HepG2 (cell line): ENCODE results near the gene CALD1. TPM values are rescaled to one million over a fixed set of nuclear protein-coding genes. Genes with fewer than 3 reads are reported as not detected.

ENCODE experiments used
- ASH2L ChIP-seq: fragments of 300-600, 200-600 bp; sonication (generic); IDR thresholded peaks from 2 replicates; pipeline ENCODE4 v1.7.0; 2017; ENCODE audit warnings: low read depth, mild to moderate bottlenecking, moderate library complexity, mixed read lengths, low read length; ENCODE audit not compliant: insufficient read length
- CEBPG ChIP-seq: IDR thresholded peaks from 2 replicates; pipeline ENCODE4 v1.6.1; 2016
- FOXA1 ChIP-seq, 2 experiments: fragments of 450-650 bp in 1 of 2; sonication (generic) in 1 of 2; formaldehyde crosslinking in 1 of 2; IDR thresholded peaks; 2 replicates each; pipeline versions ENCODE4 v1.4.0 to v1.6.1; 2016 to 2020; ENCODE audit warnings: missing genetic modification reagents in 1 of 2
- FOXK1 ChIP-seq: sonication (generic); formaldehyde crosslinking; IDR thresholded peaks from 2 replicates; pipeline ENCODE4 v1.4.0; 2020; ENCODE audit warnings: low read depth, missing genetic modification reagents, borderline replicate concordance
- HOXA7 ChIP-seq: sonication (generic); formaldehyde crosslinking; IDR thresholded peaks from 2 replicates; pipeline ENCODE4 v1.8.1; 2022; ENCODE audit warnings: mild to moderate bottlenecking, missing genetic modification reagents, moderate library complexity
- KMT2B ChIP-seq: IDR thresholded peaks from 2 replicates; pipeline ENCODE4 v1.6.1; 2016; ENCODE audit warnings: missing genetic modification reagents, missing compliant biosample characterization
- MLX ChIP-seq: IDR thresholded peaks from 2 replicates; pipeline ENCODE4 v1.6.1; 2016
- MYNN ChIP-seq: sonication (generic); formaldehyde crosslinking; IDR thresholded peaks from 2 replicates; pipeline ENCODE4 v1.4.0; 2020; ENCODE audit warnings: mild to moderate bottlenecking, low read depth, missing genetic modification reagents
- PHB2 ChIP-seq: fragments of 450-650 bp; IDR thresholded peaks from 2 replicates; pipeline ENCODE4 v1.6.1; 2018; ENCODE audit not compliant: partially characterized antibody
- TBX3 ChIP-seq: fragments of 450-650 bp; IDR thresholded peaks from 2 replicates; pipeline ENCODE4 v1.6.1; 2017; ENCODE audit warnings: antibody characterized with exemption, mild to moderate bottlenecking, inconsistent platforms, borderline replicate concordance
- ZFP62 ChIP-seq: sonication (generic); formaldehyde crosslinking; IDR thresholded peaks from 2 replicates; pipeline ENCODE4 v1.4.0; 2020; ENCODE audit warnings: missing genetic modification reagents
- ZNF614 ChIP-seq: IDR thresholded peaks from 2 replicates; pipeline ENCODE4 v1.6.1; 2018; ENCODE audit warnings: missing biosample characterization, missing genetic modification reagents, inconsistent platforms, borderline replicate concordance
- ZNF788 ChIP-seq: sonication (generic); formaldehyde crosslinking; IDR thresholded peaks from 2 replicates; pipeline ENCODE4 v1.5.0; 2020; ENCODE audit warnings: mild to moderate bottlenecking, missing genetic modification reagents, borderline replicate concordance
- ZNF878 ChIP-seq: sonication (generic); formaldehyde crosslinking; IDR thresholded peaks from 2 replicates; pipeline ENCODE4 v1.8.1; 2023; ENCODE audit warnings: mild to moderate bottlenecking, missing genetic modification reagents, moderate library complexity
- polyA plus RNA-seq, 8 experiments: library from polyadenylated mRNA; depleted of rRNA in 3 of 8; stranded (reverse) in 7 of 8; unstranded in 1 of 8; fragments of >200 nt; fragmentation: Illumina TruSeq in 4 of 8; extraction: Trizol in 4 of 8; gene quantifications; 2 replicates each; pipeline versions ENCODE4 v1.2.1 to v1.2.3, GENCODE V29; 2011 to 2016; ENCODE audit warnings: low read depth in 4 of 8, missing spikeins in 1 of 8, mixed read lengths in 1 of 8; ENCODE audit not compliant: insufficient read depth in 1 of 8
- total RNA-seq, 5 experiments: library from RNA; depleted of rRNA; stranded (reverse); fragments of >200 nt; fragmentation: Illumina TruSeq; extraction: Trizol; gene quantifications; 2 replicates each; pipeline ENCODE4 v1.2.3, GENCODE V29; 2016; ENCODE audit warnings: low read depth in 1 of 5
- TF ChIP-seq, protein P1 (sequence below): sonication (generic); formaldehyde crosslinking; IDR thresholded peaks from 2 replicates; pipeline ENCODE4 v1.5.0; 2020; ENCODE audit warnings: mild to moderate bottlenecking, missing genetic modification reagents, borderline replicate concordance
- TF ChIP-seq, protein P2 (sequence below): IDR thresholded peaks from 2 replicates; pipeline ENCODE4 v1.6.1; 2012; ENCODE audit warnings: inconsistent platforms
- TF ChIP-seq, protein P3 (sequence below): IDR thresholded peaks from 2 replicates; pipeline ENCODE4 v1.6.1; 2016; ENCODE audit warnings: mild to moderate bottlenecking
- TF ChIP-seq, protein P4 (sequence below): fragments of 450-650 bp; IDR thresholded peaks from 2 replicates; pipeline ENCODE4 v1.6.1; 2017; ENCODE audit warnings: mild to moderate bottlenecking

Gene CALD1
- total and polyA plus RNA-seq, 2 of the 13 experiments (the other 11 are each of a cell fraction or from before 2014, with no cell fraction given): 53.0 to 112 TPM

DNA sequence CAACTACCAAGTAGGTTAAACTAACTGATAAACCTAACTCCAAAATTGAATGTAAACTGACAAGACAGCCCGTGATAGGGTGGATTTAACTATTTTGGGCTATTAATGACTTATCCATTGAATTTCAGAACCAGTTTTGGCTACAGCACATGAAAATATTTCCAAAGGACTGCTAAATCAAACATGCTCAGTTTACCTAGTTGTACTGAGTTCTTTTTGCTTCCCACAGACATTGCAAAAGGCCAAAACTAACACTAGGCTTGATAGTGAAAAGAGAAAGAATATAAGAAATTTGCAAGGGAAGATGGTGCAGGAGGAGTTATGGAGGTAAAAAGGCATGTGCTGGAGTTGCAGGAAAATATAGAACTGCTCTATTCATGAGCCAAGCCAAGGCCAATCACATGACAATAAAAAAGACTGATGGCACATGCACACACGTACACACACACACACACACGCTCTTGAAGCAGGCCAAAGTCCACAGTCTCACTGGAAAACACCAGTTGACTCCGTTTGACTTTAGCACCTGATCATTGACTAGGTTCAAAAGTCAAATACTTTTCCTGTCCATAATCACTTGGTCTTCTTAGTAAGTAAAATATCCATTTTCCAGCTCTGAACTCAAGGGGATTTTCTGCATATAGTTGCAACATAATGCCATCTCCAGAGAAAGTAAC is 130.9 kb downstream of the CALD1 start (continued):
- peak; percentile 65 for TF ChIP-seq ASH2L
- TF ChIP-seq, protein P1, sequence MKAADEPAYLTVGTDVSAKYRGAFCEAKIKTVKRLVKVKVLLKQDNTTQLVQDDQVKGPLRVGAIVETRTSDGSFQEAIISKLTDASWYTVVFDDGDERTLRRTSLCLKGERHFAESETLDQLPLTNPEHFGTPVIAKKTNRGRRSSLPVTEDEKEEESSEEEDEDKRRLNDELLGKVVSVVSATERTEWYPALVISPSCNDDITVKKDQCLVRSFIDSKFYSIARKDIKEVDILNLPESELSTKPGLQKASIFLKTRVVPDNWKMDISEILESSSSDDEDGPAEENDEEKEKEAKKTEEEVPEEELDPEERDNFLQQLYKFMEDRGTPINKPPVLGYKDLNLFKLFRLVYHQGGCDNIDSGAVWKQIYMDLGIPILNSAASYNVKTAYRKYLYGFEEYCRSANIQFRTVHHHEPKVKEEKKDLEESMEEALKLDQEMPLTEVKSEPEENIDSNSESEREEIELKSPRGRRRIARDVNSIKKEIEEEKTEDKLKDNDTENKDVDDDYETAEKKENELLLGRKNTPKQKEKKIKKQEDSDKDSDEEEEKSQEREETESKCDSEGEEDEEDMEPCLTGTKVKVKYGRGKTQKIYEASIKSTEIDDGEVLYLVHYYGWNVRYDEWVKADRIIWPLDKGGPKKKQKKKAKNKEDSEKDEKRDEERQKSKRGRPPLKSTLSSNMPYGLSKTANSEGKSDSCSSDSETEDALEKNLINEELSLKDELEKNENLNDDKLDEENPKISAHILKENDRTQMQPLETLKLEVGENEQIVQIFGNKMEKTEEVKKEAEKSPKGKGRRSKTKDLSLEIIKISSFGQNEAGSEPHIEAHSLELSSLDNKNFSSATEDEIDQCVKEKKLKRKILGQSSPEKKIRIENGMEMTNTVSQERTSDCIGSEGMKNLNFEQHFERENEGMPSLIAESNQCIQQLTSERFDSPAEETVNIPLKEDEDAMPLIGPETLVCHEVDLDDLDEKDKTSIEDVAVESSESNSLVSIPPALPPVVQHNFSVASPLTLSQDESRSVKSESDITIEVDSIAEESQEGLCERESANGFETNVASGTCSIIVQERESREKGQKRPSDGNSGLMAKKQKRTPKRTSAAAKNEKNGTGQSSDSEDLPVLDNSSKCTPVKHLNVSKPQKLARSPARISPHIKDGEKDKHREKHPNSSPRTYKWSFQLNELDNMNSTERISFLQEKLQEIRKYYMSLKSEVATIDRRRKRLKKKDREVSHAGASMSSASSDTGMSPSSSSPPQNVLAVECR (CRISPR knock-in tag): peak; percentile 45; the same call in 1 of the 2 replicates
- no peak for TF ChIP-seq KMT2B (CRISPR knock-in tag)
- no peak for TF ChIP-seq HOXA7 (CRISPR knock-in tag)
- TF ChIP-seq, protein P2, sequence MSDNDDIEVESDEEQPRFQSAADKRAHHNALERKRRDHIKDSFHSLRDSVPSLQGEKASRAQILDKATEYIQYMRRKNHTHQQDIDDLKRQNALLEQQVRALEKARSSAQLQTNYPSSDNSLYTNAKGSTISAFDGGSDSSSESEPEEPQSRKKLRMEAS: peak; percentile 89
- peak; percentile 39; the same call in 1 of the 2 replicates for TF ChIP-seq ZNF788
- no peak for TF ChIP-seq FOXA1 (IDR thresholded peaks at IDR 0.05)
- TF ChIP-seq FOXA1 (CRISPR knock-in tag; IDR thresholded peaks at IDR 0.05): peak; percentile 38; the same call in 1 of the 2 replicates
- TF ChIP-seq ZNF614 (CRISPR knock-in tag): peak; percentile 89; the same call in 1 of the 2 replicates
- no peak for TF ChIP-seq ZFP62
- TF ChIP-seq CEBPG: 0 out of 2 replicates have a peak, but pooled peaks have one; percentile 4
- 0 out of 2 replicates have a peak, but pooled peaks have one; percentile 53 for TF ChIP-seq ZNF878 (CRISPR knock-in tag)
- peak; percentile 63; the same call in 1 of the 2 replicates for TF ChIP-seq FOXK1 (CRISPR knock-in tag)
- TF ChIP-seq PHB2: no peak
- peak; percentile 89 for TF ChIP-seq MLX (CRISPR knock-in tag)
- TF ChIP-seq, protein P3, sequence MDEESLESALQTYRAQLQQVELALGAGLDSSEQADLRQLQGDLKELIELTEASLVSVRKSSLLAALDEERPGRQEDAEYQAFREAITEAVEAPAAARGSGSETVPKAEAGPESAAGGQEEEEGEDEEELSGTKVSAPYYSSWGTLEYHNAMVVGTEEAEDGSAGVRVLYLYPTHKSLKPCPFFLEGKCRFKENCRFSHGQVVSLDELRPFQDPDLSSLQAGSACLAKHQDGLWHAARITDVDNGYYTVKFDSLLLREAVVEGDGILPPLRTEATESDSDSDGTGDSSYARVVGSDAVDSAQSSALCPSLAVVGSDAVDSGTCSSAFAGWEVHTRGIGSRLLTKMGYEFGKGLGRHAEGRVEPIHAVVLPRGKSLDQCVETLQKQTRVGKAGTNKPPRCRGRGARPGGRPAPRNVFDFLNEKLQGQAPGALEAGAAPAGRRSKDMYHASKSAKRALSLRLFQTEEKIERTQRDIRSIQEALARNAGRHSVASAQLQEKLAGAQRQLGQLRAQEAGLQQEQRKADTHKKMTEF: peak; percentile 62; the same call in 1 of the 2 replicates
- TF ChIP-seq TBX3: peak; percentile 80; the same call in 1 of the 2 replicates
- TF ChIP-seq MYNN (CRISPR knock-in tag): no peak
- TF ChIP-seq, protein P4, sequence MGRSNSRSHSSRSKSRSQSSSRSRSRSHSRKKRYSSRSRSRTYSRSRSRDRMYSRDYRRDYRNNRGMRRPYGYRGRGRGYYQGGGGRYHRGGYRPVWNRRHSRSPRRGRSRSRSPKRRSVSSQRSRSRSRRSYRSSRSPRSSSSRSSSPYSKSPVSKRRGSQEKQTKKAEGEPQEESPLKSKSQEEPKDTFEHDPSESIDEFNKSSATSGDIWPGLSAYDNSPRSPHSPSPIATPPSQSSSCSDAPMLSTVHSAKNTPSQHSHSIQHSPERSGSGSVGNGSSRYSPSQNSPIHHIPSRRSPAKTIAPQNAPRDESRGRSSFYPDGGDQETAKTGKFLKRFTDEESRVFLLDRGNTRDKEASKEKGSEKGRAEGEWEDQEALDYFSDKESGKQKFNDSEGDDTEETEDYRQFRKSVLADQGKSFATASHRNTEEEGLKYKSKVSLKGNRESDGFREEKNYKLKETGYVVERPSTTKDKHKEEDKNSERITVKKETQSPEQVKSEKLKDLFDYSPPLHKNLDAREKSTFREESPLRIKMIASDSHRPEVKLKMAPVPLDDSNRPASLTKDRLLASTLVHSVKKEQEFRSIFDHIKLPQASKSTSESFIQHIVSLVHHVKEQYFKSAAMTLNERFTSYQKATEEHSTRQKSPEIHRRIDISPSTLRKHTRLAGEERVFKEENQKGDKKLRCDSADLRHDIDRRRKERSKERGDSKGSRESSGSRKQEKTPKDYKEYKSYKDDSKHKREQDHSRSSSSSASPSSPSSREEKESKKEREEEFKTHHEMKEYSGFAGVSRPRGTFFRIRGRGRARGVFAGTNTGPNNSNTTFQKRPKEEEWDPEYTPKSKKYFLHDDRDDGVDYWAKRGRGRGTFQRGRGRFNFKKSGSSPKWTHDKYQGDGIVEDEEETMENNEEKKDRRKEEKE: no peak
